NCI-H2081 treated with DMSO at 0.1 percent for 48 hours (cell line): ENCODE measurements around the gene MARK1.
"Not testable (repeated sequence)": the region's sequence is repeated elsewhere in the genome, so short reads cannot be mapped to it uniquely, and the experiment has no call there.

Experiments
- DNase-seq: peaks from one replicate; lab custom pipeline; 2025; lab: John Stamatoyannopoulos, UW

MARK1 gene

GRCh38 chr1:220628431-220628830, 100.5 kb downstream of the MARK1 start:
- DNase-seq: no peak

GRCh38 chr1:220631238-220631815, 103.4 kb downstream of the MARK1 start:
- no peak for DNase-seq

- no peak for DNase-seq
Observed at GRCh38 chr1:220637759-220638158, 109.8 kb downstream of the MARK1 start.

- no peak for DNase-seq
Observed at GRCh38 chr1:220642285-220642684, 114.3 kb downstream of the MARK1 start.

- no peak for DNase-seq
Observed at GRCh38 chr1:220652995-220653394, 125.1 kb downstream of the MARK1 start.

- no peak for DNase-seq
Observed at GRCh38 chr1:220655509-220655908, 127.6 kb downstream of the MARK1 start.

GRCh38 chr1:220655961-220656740, 128.2 kb downstream of the MARK1 start:
- no peak for DNase-seq

GRCh38 chr1:220666349-220666748, 138.4 kb downstream of the MARK1 start:
- no peak for DNase-seq

GRCh38 chr1:220669005-220669404, 141.1 kb downstream of the MARK1 start:
- no peak for DNase-seq

- DNase-seq: no peak
Observed at GRCh38 chr1:220670365-220670764, 142.4 kb downstream of the MARK1 start.

GRCh38 chr1:220673921-220674320, 146.0 kb downstream of the MARK1 start:
- no peak for DNase-seq

- no peak for DNase-seq
Observed at GRCh38 chr1:220677251-220677650, 149.3 kb downstream of the MARK1 start.

- DNase-seq: peak; percentile 49
Observed at GRCh38 chr1:220680085-220680687, 152.2 kb downstream of the MARK1 start.

GRCh38 chr1:220681220-220681880, 153.4 kb downstream of the MARK1 start:
- DNase-seq: no peak

GRCh38 chr1:220682901-220683576, 155.1 kb downstream of the MARK1 start:
- no peak for DNase-seq

GRCh38 chr1:220683716-220684115, 155.8 kb downstream of the MARK1 start:
- not testable (repeated sequence) for DNase-seq

- no peak for DNase-seq
Observed at GRCh38 chr1:220684890-220685289, 157.0 kb downstream of the MARK1 start.

- DNase-seq: no peak
Observed at GRCh38 chr1:220685879-220686278, 157.9 kb downstream of the MARK1 start.

- no peak for DNase-seq
Observed at GRCh38 chr1:220687809-220688208, 159.9 kb downstream of the MARK1 start.

GRCh38 chr1:220689666-220690065, 161.7 kb downstream of the MARK1 start:
- DNase-seq: no peak

GRCh38 chr1:220690140-220691052, 162.5 kb downstream of the MARK1 start, which contains the start of gene C1orf115:
TSS of gene C1orf115 (plus strand) at chr1:220690363. CDS start at chr1:220690403, 40 bp downstream.
- DNase-seq: peak; percentile 48
